IgD-negative memory B cell (primary cell): ENCODE data around the gene TBKBP1. TPM values are rescaled to one million over a fixed set of nuclear protein-coding genes. Genes with fewer than 3 reads are reported as not detected.
"Not testable (repeated sequence)": the region's sequence is repeated elsewhere in the genome, so short reads cannot be mapped to it uniquely, and the experiment has no call there.

Experiments
- H3K27ac Mint-ChIP-seq, 3 donors: one replicate each; pipeline ENCODE4 v1.8.0; 2020 to 2022; ENCODE audit warnings: mild to moderate bottlenecking in 3 of 3, mixed read lengths in 3 of 3, moderate library complexity in 1 of 3
- H3K27me3 Mint-ChIP-seq: one replicate; pipeline ENCODE4 v1.8.0; 2021; ENCODE audit warnings: mixed read lengths
- H3K36me3 Mint-ChIP-seq: one replicate; pipeline ENCODE4 v1.8.0; 2020; ENCODE audit warnings: mild to moderate bottlenecking, mixed read lengths
- H3K4me1 Mint-ChIP-seq, 3 donors: one replicate each; pipeline ENCODE4 v1.8.0; 2020 to 2022; ENCODE audit warnings: mixed read lengths in 3 of 3, mild to moderate bottlenecking in 1 of 3
- H3K4me3 Mint-ChIP-seq, 4 donors: one replicate each; pipeline ENCODE4 v1.8.0; 2020 to 2022; ENCODE audit warnings: mild to moderate bottlenecking in 4 of 4, mixed read lengths in 4 of 4, moderate library complexity in 3 of 4
- H3K9me3 Mint-ChIP-seq, 3 donors: one replicate each; pipeline ENCODE4 v1.8.0; 2020 to 2021; ENCODE audit warnings: mixed read lengths in 3 of 3, mild to moderate bottlenecking in 1 of 3
- polyA plus RNA-seq: library from polyadenylated mRNA; unstranded; fragments of 300-500 nt; fragmentation: Illumina TruSeq; gene quantifications from one replicate; pipeline ENCODE4 v1.2.3, GENCODE V29; 2021

TBKBP1 gene
- polyA plus RNA-seq, 1 donor from 2014 or later = 0.24 TPM

GRCh38 chr17:47665655-47666054, 28.3 kb upstream of the TBKBP1 start:
- peaks cover 6% of the 10 kb centered on the region for H3K36me3 Mint-ChIP-seq
- H3K4me3 Mint-ChIP-seq = peak overlapping the region in 1 of 4 donors; percentile 32
- H3K27me3 Mint-ChIP-seq = no peaks in the 10 kb centered on the region
- no peak overlapping the region for H3K27ac Mint-ChIP-seq
- H3K9me3 Mint-ChIP-seq = no peaks in the 10 kb centered on the region
- H3K4me1 Mint-ChIP-seq = peaks cover 11 to 23% (median 16%) of the 10 kb centered on the region in 3 donors

- Mint-ChIP-seq H3K36me3 (peaks cover 12% of the 10 kb centered on the region), H3K27ac (no peak overlapping the region), H3K4me3 (no peak overlapping the region), H3K4me1 (peaks cover 9 to 13% (median 12%) of the 10 kb centered on the region in 3 donors), H3K27me3 (no peaks in the 10 kb centered on the region), H3K9me3 (no peaks in the 10 kb centered on the region)
Measured at GRCh38 chr17:47669081-47669480, 24.9 kb upstream of the TBKBP1 start.

DNA sequence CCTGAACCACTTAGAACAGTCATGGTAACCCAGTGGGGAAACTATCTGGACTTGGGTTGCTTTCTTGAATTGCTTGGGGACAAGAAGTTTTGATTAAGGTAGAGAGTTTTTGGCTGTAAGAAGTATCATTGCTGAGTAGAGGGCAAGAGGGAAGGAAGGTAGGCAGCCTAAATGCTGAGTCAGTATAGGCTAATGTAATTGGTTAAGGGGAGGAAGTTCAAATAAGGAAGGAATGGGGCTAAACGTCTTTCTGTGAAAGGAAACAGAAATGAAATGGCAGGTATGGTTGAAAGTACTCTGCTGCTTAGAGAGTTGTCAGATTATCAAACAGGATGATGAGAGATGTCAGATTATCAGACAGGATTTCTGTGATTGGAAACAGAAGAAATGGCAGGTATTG, 23.9 kb upstream of the TBKBP1 start:
- Mint-ChIP-seq H3K36me3 (peaks cover 12% of the 10 kb centered on the region), H3K27ac (peak overlapping the region in 1 of 3 donors; percentile 25), H3K4me3 (no peak overlapping the region), H3K4me1 (peaks cover 6 to 9% (median 6%) of the 10 kb centered on the region in 3 donors), H3K27me3 (no peaks in the 10 kb centered on the region), H3K9me3 (no peaks in the 10 kb centered on the region)

DNA sequence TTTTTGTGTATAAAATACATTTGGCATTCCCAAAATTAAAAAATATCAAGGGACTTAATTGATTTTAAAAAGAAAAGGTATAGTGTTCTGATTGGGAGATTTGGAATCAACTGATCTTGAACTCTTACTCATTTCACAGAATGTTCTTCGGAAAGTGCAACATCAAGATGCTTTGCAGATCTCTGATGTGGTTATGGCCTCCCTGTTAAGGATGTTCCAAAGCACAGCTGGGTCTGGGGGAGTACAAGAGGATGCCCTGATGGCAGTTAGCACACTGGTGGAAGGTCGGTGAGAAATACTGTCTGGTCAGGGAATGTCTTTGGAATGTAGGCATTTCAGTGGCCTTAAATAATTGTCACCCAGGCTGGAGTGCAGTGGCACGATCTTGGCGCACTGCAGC, 19.5 kb upstream of the TBKBP1 start:
- H3K27me3 Mint-ChIP-seq = no peaks in the 10 kb centered on the region
- H3K27ac Mint-ChIP-seq = no peak overlapping the region
- H3K9me3 Mint-ChIP-seq = no peaks in the 10 kb centered on the region
- H3K36me3 Mint-ChIP-seq = peaks cover 12% of the 10 kb centered on the region
- peaks cover 6 to 10% (median 6%) of the 10 kb centered on the region in 3 donors for H3K4me1 Mint-ChIP-seq
- no peak overlapping the region for H3K4me3 Mint-ChIP-seq

- H3K9me3 Mint-ChIP-seq = no peaks in the 10 kb centered on the region
- peak overlapping the region in 1 of 3 donors; percentile 48 for H3K27ac Mint-ChIP-seq
Measured at GRCh38 chr17:47675380-47676198, 18.4 kb upstream of the TBKBP1 start.

GRCh38 chr17:47676199-47676472, 17.8 kb upstream of the TBKBP1 start:
- H3K9me3 Mint-ChIP-seq = no peaks in the 10 kb centered on the region
- H3K36me3 Mint-ChIP-seq = peaks cover 12% of the 10 kb centered on the region
- no peaks in the 10 kb centered on the region for H3K27me3 Mint-ChIP-seq

More at GRCh38 chr17:47675380-47676198, 18.4 kb upstream of the TBKBP1 start:
- H3K4me1 Mint-ChIP-seq = peaks cover 0 to 4% (median 0%) of the 10 kb centered on the region in 3 donors
- no peak overlapping the region for H3K4me3 Mint-ChIP-seq
- H3K36me3 Mint-ChIP-seq = peaks cover 12% of the 10 kb centered on the region
- H3K27me3 Mint-ChIP-seq = no peaks in the 10 kb centered on the region

DNA sequence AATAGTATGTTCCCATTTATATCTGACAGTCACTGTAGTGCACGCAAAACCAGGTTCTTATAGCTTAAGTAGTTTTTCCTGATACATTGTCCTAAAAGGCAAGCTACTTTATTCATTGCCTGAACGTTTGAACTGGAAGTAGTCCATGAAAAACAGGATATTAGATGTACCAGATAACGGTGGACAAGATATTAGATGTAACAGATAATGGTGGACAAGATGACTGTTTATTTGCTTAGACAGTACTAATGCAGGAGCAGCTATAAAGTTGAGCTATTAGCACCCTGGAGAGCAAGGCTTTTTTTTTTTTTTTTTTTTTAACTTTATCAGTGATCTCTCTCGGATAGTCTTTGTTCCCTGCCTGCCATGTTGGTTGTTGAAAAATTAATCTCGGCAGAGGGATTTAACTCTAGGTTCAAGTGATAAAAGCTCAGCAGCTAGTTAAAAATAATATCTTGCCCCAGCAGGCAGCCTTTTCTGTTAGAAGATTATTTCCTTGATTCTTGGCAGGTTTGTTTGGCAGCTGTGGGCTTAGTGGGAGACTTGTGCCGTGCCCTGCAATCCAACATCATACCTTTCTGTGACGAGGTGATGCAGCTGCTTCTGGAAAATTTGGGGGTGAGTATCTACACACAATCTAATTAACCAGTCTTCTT, 17.3 kb upstream of the TBKBP1 start:
- no peaks in the 10 kb centered on the region for H3K27me3 Mint-ChIP-seq
- no peaks in the 10 kb centered on the region for H3K9me3 Mint-ChIP-seq
- H3K36me3 Mint-ChIP-seq = peaks cover 12% of the 10 kb centered on the region
- peaks cover 0 to 4% (median 0%) of the 10 kb centered on the region in 3 donors for H3K4me1 Mint-ChIP-seq
- no peak overlapping the region for H3K27ac Mint-ChIP-seq
- no peak overlapping the region for H3K4me3 Mint-ChIP-seq

More at GRCh38 chr17:47676199-47676472, 17.8 kb upstream of the TBKBP1 start:
- Mint-ChIP-seq H3K4me3 (no peak overlapping the region), H3K27ac (peak overlapping the region in 1 of 3 donors; percentile 48), H3K4me1 (peaks cover 0 to 4% (median 0%) of the 10 kb centered on the region in 3 donors)

GRCh38 chr17:47678196-47678595, 15.8 kb upstream of the TBKBP1 start:
- H3K27me3 Mint-ChIP-seq = no peaks in the 10 kb centered on the region
- no peak overlapping the region for H3K4me3 Mint-ChIP-seq
- H3K4me1 Mint-ChIP-seq = peaks cover 0 to 4% (median 0%) of the 10 kb centered on the region in 3 donors
- no peak overlapping the region for H3K27ac Mint-ChIP-seq
- peaks cover 16% of the 10 kb centered on the region for H3K36me3 Mint-ChIP-seq
- no peaks in the 10 kb centered on the region for H3K9me3 Mint-ChIP-seq

DNA sequence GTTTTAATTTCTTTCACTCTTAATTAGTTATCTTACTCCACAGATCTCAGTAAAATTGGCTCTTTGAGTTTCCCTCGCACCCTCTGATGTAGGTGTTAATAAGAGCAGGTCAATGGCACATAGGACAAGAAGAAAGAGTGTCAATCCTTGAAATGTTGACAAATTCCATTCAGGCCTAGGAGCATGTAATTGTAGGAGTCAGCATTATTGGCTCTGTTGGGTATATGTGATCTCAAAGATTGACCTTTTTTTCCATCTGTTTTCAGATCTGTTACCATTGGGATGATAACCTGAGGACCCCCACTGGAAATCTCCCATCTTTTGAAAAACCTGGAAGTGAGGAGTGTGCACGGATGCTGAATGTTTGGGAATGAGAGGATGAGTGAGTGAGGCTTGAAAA, 11.8 kb upstream of the TBKBP1 start:
- Mint-ChIP-seq H3K4me3 (no peak overlapping the region), H3K4me1 (peaks cover 0 to 5% (median 3%) of the 10 kb centered on the region in 3 donors), H3K9me3 (no peaks in the 10 kb centered on the region), H3K27ac (peak overlapping the region in 2 of 3 donors; percentile 46 to 88), H3K36me3 (peaks cover 12% of the 10 kb centered on the region), H3K27me3 (no peaks in the 10 kb centered on the region)

GRCh38 chr17:47682727-47683126, 11.2 kb upstream of the TBKBP1 start:
- H3K36me3 Mint-ChIP-seq, H3K4me1 Mint-ChIP-seq, H3K4me3 Mint-ChIP-seq, H3K27me3 Mint-ChIP-seq, H3K9me3 Mint-ChIP-seq: not testable (repeated sequence)
- peak overlapping the region in 1 of 3 donors; percentile 88 for H3K27ac Mint-ChIP-seq

GRCh38 chr17:47684025-47684424, 9.9 kb upstream of the TBKBP1 start:
- no peak overlapping the region for H3K27ac Mint-ChIP-seq
- H3K4me1 Mint-ChIP-seq = peaks cover 0 to 5% (median 3%) of the 10 kb centered on the region in 3 donors
- H3K27me3 Mint-ChIP-seq = no peaks in the 10 kb centered on the region
- no peaks in the 10 kb centered on the region for H3K9me3 Mint-ChIP-seq
- H3K36me3 Mint-ChIP-seq = peaks cover 8% of the 10 kb centered on the region
- no peak overlapping the region for H3K4me3 Mint-ChIP-seq

- no peak overlapping the region for H3K27ac Mint-ChIP-seq
- no peaks in the 10 kb centered on the region for H3K27me3 Mint-ChIP-seq
- peaks cover 8% of the 10 kb centered on the region for H3K36me3 Mint-ChIP-seq
Measured at GRCh38 chr17:47684535-47685193, 9.3 kb upstream of the TBKBP1 start.

GRCh38 chr17:47685556-47686275, 8.2 kb upstream of the TBKBP1 start:
- no peaks in the 10 kb centered on the region for H3K27me3 Mint-ChIP-seq
- H3K36me3 Mint-ChIP-seq = peaks cover 9% of the 10 kb centered on the region
- peak overlapping the region in 1 of 4 donors; percentile 0 for H3K4me3 Mint-ChIP-seq
- no peak overlapping the region for H3K27ac Mint-ChIP-seq
- peaks cover 0 to 5% (median 1%) of the 10 kb centered on the region in 3 donors for H3K4me1 Mint-ChIP-seq
- H3K9me3 Mint-ChIP-seq = no peaks in the 10 kb centered on the region

More at GRCh38 chr17:47684535-47685193, 9.3 kb upstream of the TBKBP1 start:
- Mint-ChIP-seq H3K4me1 (peaks cover 0 to 5% (median 3%) of the 10 kb centered on the region in 3 donors), H3K4me3 (no peak overlapping the region), H3K9me3 (no peaks in the 10 kb centered on the region)

GRCh38 chr17:47686276-47686635, 7.7 kb upstream of the TBKBP1 start:
- Mint-ChIP-seq H3K4me3 (no peak overlapping the region), H3K27ac (no peak overlapping the region), H3K9me3 (no peaks in the 10 kb centered on the region), H3K27me3 (no peaks in the 10 kb centered on the region), H3K4me1 (peaks cover 0 to 5% (median 1%) of the 10 kb centered on the region in 3 donors), H3K36me3 (peaks cover 9% of the 10 kb centered on the region)
